Adrenal gland (tissue), 5 donors: ENCODE data around the gene SWAP70.

Source experiments
- CTCF ChIP-seq, 6 experiments: fragments of 450-650 bp in 4 of 6; fragments of 200-600 bp in 2 of 6; sonication (generic) in 1 of 6; IDR thresholded peaks; 1 replicate in 5 of 6; 2 replicates in 1 of 6; pipeline versions ENCODE4 v1.5.1 to v1.8.0; 2016 to 2021; ENCODE audit warnings: antibody characterized with exemption in 6 of 6, mild to moderate bottlenecking in 2 of 6, moderate library complexity in 1 of 6
- POLR2A ChIP-seq, 2 donors: fragments of 450-650 bp; IDR thresholded peaks; one replicate each; pipeline ENCODE4 v1.6.1; 2017; ENCODE audit warnings: antibody characterized with exemption in 2 of 2, mild to moderate bottlenecking in 2 of 2, moderate library complexity in 1 of 2
- donor health status: DM: no; HTN: no; CAD: no.

- TF ChIP-seq CTCF (IDR thresholded peaks at IDR 0.05) (no peak), POLR2A (IDR thresholded peaks at IDR 0.05) (no peak)
Measured at GRCh38 chr11:9704620-9705019, 40.7 kb downstream of the SWAP70 start.
